Trophoblast cell (in vitro differentiated cells and primary cell): ENCODE results near the gene CORO1A.
"Not testable (repeated sequence)": the region's sequence is repeated elsewhere in the genome, so short reads cannot be mapped to it uniquely, and the experiment has no call there.

ENCODE experiments used
- DNase-seq, 2 donors: peaks; one replicate each; pipeline ENCODE4 v3.0.0-alpha.2; 2016
- H2AFZ ChIP-seq: 2 replicates; pipeline ENCODE4 v1.6.1; 2013; ENCODE audit warnings: low read length, moderate library complexity, mild to moderate bottlenecking; ENCODE audit not compliant: insufficient read depth, poor library complexity
- H2AK5ac ChIP-seq: 2 replicates; pipeline ENCODE4 v1.6.1; 2013; ENCODE audit warnings: mild to moderate bottlenecking, low read length
- H2BK120ac ChIP-seq: 2 replicates; pipeline ENCODE4 v1.6.1; 2013; ENCODE audit warnings: low read length, mild to moderate bottlenecking, moderate library complexity; ENCODE audit not compliant: insufficient read depth, poor library complexity
- H2BK12ac ChIP-seq: 2 replicates; pipeline ENCODE4 v1.6.1; 2013; ENCODE audit warnings: mild to moderate bottlenecking, low read length, moderate library complexity
- H2BK5ac ChIP-seq: 2 replicates; pipeline ENCODE4 v1.6.1; 2013; ENCODE audit warnings: low read length, low read depth, moderate library complexity, mild to moderate bottlenecking; ENCODE audit not compliant: poor library complexity
- H3K14ac ChIP-seq: 2 replicates; pipeline ENCODE4 v1.6.1; 2013; ENCODE audit warnings: mild to moderate bottlenecking, low read length
- H3K18ac ChIP-seq: 2 replicates; pipeline ENCODE4 v1.6.1; 2013; ENCODE audit warnings: mild to moderate bottlenecking, low read length
- H3K23ac ChIP-seq: 2 replicates; pipeline ENCODE4 v1.6.1; 2013; ENCODE audit warnings: low read length
- H3K27ac ChIP-seq: 2 replicates; pipeline ENCODE4 v1.5.1; 2013; ENCODE audit warnings: low read depth, mild to moderate bottlenecking, inconsistent platforms, low read length, moderate library complexity
- H3K27me3 ChIP-seq: 2 replicates; pipeline ENCODE4 v1.6.1; 2013; ENCODE audit warnings: inconsistent platforms, mild to moderate bottlenecking, low read length, moderate library complexity; ENCODE audit not compliant: insufficient read depth
- H3K36me3 ChIP-seq, 2 experiments: 1 replicate in 1 of 2; 2 replicates in 1 of 2; pipeline ENCODE4 v1.6.1; 2013; ENCODE audit warnings: low read length in 2 of 2, mild to moderate bottlenecking in 2 of 2, moderate library complexity in 1 of 2; ENCODE audit not compliant: insufficient read depth in 2 of 2, control insufficient read depth in 1 of 2
- H3K4ac ChIP-seq: 2 replicates; pipeline ENCODE4 v1.6.1; 2013; ENCODE audit warnings: low read depth, mild to moderate bottlenecking, low read length, moderate library complexity
- H3K4me1 ChIP-seq, 2 experiments: 1 replicate in 1 of 2; 2 replicates in 1 of 2; pipeline ENCODE4 v1.6.1; 2013; ENCODE audit warnings: low read length in 2 of 2, mild to moderate bottlenecking in 2 of 2, moderate library complexity in 1 of 2; ENCODE audit not compliant: insufficient read depth in 2 of 2, control insufficient read depth in 1 of 2
- H3K4me2 ChIP-seq: 2 replicates; pipeline ENCODE4 v1.6.1; 2013; ENCODE audit warnings: inconsistent platforms, mild to moderate bottlenecking, low read length, moderate library complexity
- H3K4me3 ChIP-seq: 2 replicates; pipeline ENCODE4 v1.5.1; 2013; ENCODE audit warnings: mild to moderate bottlenecking, low read depth, low read length, inconsistent platforms
- H3K79me1 ChIP-seq: one replicate; pipeline ENCODE4 v1.6.1; 2013; ENCODE audit warnings: low read length
- H3K79me2 ChIP-seq: 2 replicates; pipeline ENCODE4 v1.6.1; 2013; ENCODE audit warnings: low read length, mild to moderate bottlenecking; ENCODE audit not compliant: control insufficient read depth, insufficient read depth, poor library complexity
- H3K9ac ChIP-seq: 2 replicates; pipeline ENCODE4 v1.6.1; 2013; ENCODE audit warnings: mild to moderate bottlenecking, low read length
- H3K9me3 ChIP-seq: 2 replicates; pipeline ENCODE4 v1.6.1; 2013; ENCODE audit warnings: low read depth, mild to moderate bottlenecking, control low read depth, inconsistent platforms, low read length; ENCODE audit not compliant: insufficient read depth
- H4K12ac ChIP-seq: 2 replicates; pipeline ENCODE4 v1.6.1; 2013; ENCODE audit warnings: low read depth, mild to moderate bottlenecking, low read length, moderate library complexity
- H4K8ac ChIP-seq: 2 replicates; pipeline ENCODE4 v1.6.1; 2013; ENCODE audit warnings: low read depth, mild to moderate bottlenecking, low read length, moderate library complexity
- H4K91ac ChIP-seq: one replicate; pipeline ENCODE4 v1.6.1; 2013; ENCODE audit warnings: low read depth, mild to moderate bottlenecking, low read length, moderate library complexity
- WGBS: extraction: QIAGEN DNeasy Blood & Tissue Kit; methylation state at CpG from one replicate; pipeline ENCODE4 v1.1.7; 2013; ENCODE audit warnings: missing lambda C conversion rate; ENCODE audit not compliant: insufficient read length, insufficient coverage; ENCODE audit errors: extremely low coverage; 5-methylcytosine and 5-hydroxymethylcytosine counted together

The CORO1A gene

GRCh38 chr16:30194172-30194925 lies 10.9 kb downstream of the CORO1A start:
- not testable (repeated sequence) for H3K4ac ChIP-seq, H3K79me1 ChIP-seq, H2BK120ac ChIP-seq, H2BK5ac ChIP-seq, H3K4me1 ChIP-seq, DNase-seq, H3K9me3 ChIP-seq, H3K23ac ChIP-seq, H3K27me3 ChIP-seq, H2AK5ac ChIP-seq, H3K36me3 ChIP-seq, H4K12ac ChIP-seq, H4K91ac ChIP-seq, H3K27ac ChIP-seq, H3K14ac ChIP-seq, H3K4me3 ChIP-seq, H2BK12ac ChIP-seq, H2AFZ ChIP-seq, H3K79me2 ChIP-seq, H3K9ac ChIP-seq
- peak overlapping the region; percentile 82 for H3K18ac ChIP-seq
- peak overlapping the region; percentile 58 for H3K4me2 ChIP-seq
- H4K8ac ChIP-seq: peak overlapping the region; percentile 65
- no CpG with 5 or more reads among the region's 60 CpGs for WGBS

- H2AK5ac ChIP-seq, H3K4ac ChIP-seq, H4K8ac ChIP-seq, H3K36me3 ChIP-seq, H2BK120ac ChIP-seq, H3K14ac ChIP-seq, H2BK12ac ChIP-seq, H2BK5ac ChIP-seq, H3K9me3 ChIP-seq, H4K12ac ChIP-seq, H3K79me2 ChIP-seq, H3K79me1 ChIP-seq, H3K9ac ChIP-seq, DNase-seq, H3K27me3 ChIP-seq, H3K18ac ChIP-seq, H2AFZ ChIP-seq, H3K27ac ChIP-seq, H3K23ac ChIP-seq, H3K4me1 ChIP-seq, H3K4me2 ChIP-seq, H4K91ac ChIP-seq, H3K4me3 ChIP-seq: not testable (repeated sequence)
- no CpG with 5 or more reads among the region's 2 CpGs for WGBS
These were observed 13.6 kb downstream of the CORO1A start for GRCh38 chr16:30197001-30197400.

- not testable (repeated sequence) for H2BK5ac ChIP-seq, H3K4ac ChIP-seq, H3K23ac ChIP-seq, H3K4me1 ChIP-seq, H3K4me3 ChIP-seq, H3K27ac ChIP-seq, H2BK12ac ChIP-seq, H3K9me3 ChIP-seq, H3K79me1 ChIP-seq, H2BK120ac ChIP-seq, H3K27me3 ChIP-seq, H3K79me2 ChIP-seq, H3K4me2 ChIP-seq, H4K91ac ChIP-seq, H2AK5ac ChIP-seq, H3K9ac ChIP-seq, H3K36me3 ChIP-seq, H3K18ac ChIP-seq, H3K14ac ChIP-seq, H4K8ac ChIP-seq, DNase-seq, H2AFZ ChIP-seq, H4K12ac ChIP-seq
- WGBS: no CpG with 5 or more reads among the region's 3 CpGs
These were observed 15.6 kb downstream of the CORO1A start, which contains the start of gene SULT1A3 for GRCh38 chr16:30199049-30199448. SULT1A3 (plus strand) TSS chr16:30199255; CDS start chr16:30200729, 1,474 bp downstream.

GRCh38 chr16:30199608-30200343 lies 16.4 kb downstream of the CORO1A start:
- not testable (repeated sequence) for H3K4me3 ChIP-seq, H3K79me1 ChIP-seq, H2BK120ac ChIP-seq, H3K4me2 ChIP-seq, H2AK5ac ChIP-seq, H2BK12ac ChIP-seq, H4K91ac ChIP-seq, H3K27ac ChIP-seq, DNase-seq, H4K8ac ChIP-seq, H2BK5ac ChIP-seq, H2AFZ ChIP-seq, H3K23ac ChIP-seq, H3K14ac ChIP-seq, H3K9ac ChIP-seq, H3K79me2 ChIP-seq, H3K36me3 ChIP-seq, H4K12ac ChIP-seq, H3K27me3 ChIP-seq, H3K18ac ChIP-seq, H3K9me3 ChIP-seq, H3K4me1 ChIP-seq, H3K4ac ChIP-seq
- WGBS: no CpG with 5 or more reads among the region's 15 CpGs
